Stimulated activated CD8-positive, alpha-beta memory T cell treated with anti-CD3 and anti-CD28 coated beads, Interleukin-15, amount 100 ng/mL, for 1 hour (primary cell): Measurements from ENCODE around the gene DOCK1.

Experiments used
- DNase-seq: peaks from one replicate; pipeline ENCODE4 v3.0.0-alpha.2; 2020; ENCODE audit warnings: low read depth

DOCK1 gene

GRCh38 chr10:127402596-127403409 lies 497.6 kb downstream of the DOCK1 start:
- DNase-seq, result no peak

GRCh38 chr10:127405221-127405620 lies 500.0 kb downstream of the DOCK1 start:
- no peak for DNase-seq

DNA sequence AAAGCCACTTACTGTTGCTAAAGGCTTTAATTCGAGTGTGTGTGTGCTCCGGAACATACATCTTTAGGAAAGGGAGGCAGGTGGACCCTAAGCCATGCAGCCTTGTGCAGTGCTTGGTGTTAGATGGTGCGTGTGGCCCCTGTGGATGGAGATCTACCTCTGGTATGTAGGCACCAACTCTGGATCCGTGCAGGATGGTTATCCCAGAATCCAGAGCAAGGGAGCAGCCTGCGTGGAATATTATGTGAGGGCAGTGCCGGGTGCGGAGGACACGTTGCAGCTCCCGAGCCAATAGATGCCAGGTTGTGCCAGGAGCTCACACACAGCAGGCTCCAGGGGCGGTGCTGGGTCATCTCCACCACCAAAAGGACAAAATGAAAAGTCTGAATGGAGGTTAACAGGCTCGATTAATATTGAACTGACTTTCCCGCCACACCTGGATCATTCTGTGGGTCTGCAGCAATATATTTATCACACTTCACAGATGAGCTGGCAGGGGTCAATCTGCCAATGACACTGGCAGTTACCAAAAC lies 500.9 kb downstream of the DOCK1 start:
- DNase-seq, result no peak

DNA sequence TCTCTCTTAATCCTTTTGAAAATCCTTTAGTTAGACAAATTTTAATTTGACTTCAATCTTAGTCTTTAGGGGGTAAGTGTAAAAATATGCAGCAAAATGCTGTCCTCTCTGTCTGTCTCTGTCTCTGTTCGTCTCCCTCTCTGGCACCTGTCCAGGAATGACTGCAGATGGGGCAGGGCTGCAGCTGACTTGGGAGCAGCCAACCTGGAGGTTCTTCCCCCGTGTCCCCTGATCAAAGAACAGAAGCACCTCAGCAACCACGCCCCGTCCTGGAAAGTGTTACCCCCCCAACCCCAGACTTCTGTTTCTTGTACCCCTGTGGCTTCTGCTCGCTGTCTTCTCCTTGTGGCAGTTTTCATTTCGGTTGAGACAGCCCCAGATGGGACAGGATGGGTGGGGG lies 502.3 kb downstream of the DOCK1 start:
- DNase-seq, result no peak

GRCh38 chr10:127408112-127408710 lies 503.0 kb downstream of the DOCK1 start:
- no peak for DNase-seq

DNA sequence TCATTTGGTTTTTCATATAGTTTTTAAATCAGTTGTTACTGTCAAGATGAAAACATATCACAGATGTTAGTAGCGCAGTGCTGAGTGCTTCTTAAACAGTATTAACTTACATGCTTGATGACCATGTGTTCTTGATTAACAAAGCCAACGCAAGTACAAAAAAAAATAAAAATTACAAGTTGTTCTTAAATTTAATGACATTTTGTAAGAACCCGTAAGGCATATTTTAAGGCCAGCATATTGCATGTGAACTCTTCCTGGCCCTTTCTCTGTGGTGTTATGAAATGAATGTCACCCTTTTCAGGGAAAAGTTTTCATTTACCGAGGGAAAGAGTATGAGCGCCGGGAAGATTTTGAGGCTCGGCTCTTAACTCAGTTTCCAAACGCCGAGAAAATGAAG lies 503.5 kb downstream of the DOCK1 start:
- no peak for DNase-seq

GRCh38 chr10:127410030-127410429 lies 504.8 kb downstream of the DOCK1 start:
- no peak for DNase-seq

DNA sequence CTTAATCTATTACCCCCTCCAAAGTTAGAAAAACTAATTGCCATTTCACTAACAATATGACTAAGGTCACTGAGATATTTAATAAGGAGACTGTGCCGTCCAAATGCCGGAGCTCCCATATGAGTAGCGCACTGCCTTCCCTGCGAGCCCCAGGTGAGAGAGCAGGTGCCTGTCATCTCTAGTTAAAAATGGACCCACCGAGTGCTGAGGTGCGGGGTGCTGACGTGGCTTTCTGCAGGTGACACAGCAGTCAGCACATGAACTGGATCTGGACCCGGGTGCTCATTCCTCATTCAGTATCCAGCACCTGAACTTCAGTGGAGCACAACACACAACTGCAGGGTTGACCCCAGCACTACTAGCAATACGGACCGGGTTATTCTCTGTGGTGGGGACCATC lies 505.8 kb downstream of the DOCK1 start:
- DNase-seq, result no peak

DNA sequence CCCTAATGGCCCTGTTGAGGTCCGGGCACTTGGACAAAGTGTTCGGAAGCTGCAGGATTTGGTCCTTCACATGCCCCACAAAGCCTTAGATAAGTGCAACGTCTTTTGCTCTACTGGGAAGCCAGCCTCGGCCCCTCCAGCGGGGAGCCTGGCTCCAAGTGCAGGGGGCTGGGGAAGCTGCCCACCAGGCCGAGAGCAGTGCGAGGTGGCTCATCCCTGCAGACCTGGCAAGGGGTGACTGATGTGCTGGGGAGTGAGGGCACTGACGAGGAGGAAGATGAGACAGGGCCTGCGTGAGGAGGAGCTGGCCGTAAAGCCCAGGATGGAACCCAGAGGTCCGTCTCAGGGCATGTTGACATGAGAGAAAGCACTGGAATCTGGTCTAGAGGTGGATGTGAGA lies 508.1 kb downstream of the DOCK1 start:
- DNase-seq, result no peak

- DNase-seq, result no peak
These were observed 508.8 kb downstream of the DOCK1 start for GRCh38 chr10:127414024-127414423.

DNA sequence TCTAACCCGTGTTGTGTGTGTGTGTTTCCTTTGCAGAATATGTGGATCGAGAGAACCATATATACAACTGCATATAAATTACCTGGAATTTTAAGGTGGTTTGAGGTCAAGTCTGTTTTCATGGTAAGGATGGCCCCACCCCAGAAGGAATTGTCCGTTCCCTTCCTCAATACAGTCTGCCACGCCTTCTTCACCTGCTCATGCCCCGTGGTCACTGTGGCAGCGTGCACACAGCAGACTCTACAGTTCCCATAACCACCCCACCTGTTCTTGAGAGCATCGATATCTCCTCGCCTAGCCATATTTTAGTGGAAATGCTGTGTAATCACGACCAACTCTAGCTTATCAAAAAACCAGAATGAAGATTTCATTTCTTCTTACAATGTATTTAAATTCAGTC lies 509.9 kb downstream of the DOCK1 start:
- DNase-seq, result no peak

- no peak for DNase-seq
These were observed 510.8 kb downstream of the DOCK1 start for GRCh38 chr10:127415901-127416581.

DNA sequence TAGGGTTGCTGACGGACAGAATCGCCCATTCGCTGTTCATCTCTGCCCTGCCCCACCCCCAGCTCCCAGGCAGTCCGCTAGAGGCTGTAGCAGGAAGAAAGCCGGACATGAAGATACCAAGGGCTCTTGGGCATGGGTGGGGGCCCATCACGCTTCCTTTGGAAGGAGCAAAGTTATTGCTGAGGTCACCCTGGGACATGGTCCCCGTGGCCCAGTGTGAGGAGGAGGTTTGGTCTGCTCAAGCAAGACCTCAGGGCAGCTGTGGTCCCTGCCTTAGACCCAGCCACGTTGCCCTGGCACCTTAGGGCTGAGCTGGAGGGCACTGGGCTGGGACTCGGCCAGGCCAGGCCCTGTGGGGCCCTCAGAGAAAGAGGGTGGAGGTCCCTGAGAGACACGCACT lies 511.8 kb downstream of the DOCK1 start:
- no peak for DNase-seq

DNA sequence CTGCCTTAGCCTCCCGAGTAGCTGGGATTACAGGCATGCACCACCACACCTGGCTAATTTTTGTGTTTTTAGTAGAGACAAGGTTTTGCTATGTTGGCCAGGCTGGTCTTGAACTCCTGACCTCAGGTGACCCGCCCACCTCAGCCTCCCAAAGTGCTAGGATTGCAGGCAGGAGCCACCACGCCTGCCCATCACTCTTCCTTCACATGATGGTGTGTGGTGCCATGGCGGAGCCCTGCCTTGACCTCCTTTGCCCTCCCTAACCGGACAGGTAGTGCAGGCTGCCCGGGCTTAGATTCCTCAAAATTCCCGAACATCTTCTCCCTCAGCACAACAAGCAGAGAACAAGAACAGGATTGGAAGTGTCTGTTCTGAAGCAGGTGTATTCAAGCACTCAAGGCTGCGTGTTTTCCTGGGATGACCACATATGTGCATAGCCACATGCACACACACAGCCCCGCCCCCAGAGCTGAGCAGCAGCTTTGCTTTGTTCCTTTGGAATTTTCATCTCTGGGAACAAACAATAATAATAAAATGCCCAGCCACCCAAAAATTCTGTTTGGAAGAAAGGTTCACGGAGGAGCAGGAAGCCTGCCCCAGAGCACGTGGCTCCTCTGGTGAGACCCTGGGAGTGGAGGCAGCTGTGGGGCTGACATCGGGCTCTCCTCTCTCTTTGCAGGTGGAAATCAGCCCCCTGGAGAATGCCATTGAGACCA lies 512.6 kb downstream of the DOCK1 start:
- DNase-seq, result no peak

DNA sequence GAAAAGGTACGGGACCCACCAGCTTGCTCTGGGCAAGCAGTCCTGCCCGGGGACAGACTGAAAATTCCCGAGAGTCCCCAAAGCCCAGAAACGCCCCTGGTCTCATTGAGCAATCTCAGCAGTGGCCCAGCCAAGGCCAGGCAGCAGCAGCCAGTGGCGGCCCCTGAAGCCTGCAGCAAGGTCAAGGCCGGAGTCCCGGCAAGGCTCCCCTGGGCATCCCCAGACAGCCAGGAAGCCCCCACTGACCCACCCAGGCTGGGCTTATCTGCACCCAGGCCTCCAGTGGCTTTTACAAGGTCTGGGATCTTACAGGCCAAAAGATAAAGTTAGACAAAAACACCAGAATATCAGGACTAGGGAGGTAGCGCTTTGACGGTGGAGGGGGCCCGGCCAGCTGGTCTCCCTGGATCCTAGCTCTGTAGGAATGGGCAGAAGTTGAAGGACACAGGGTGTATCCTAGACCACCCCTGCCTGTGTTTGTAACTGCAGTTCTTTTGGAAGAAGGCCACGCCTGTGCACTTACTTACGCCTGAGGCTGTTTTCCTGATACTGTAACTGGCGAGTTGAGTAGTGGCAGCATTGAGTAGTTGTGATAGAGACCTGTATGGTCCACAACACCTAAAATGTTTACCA lies 513.4 kb downstream of the DOCK1 start:
- no peak for DNase-seq

GRCh38 chr10:127420138-127420684 lies 515.0 kb downstream of the DOCK1 start:
- DNase-seq, result no peak

GRCh38 chr10:127423218-127423915 lies 518.1 kb downstream of the DOCK1 start:
- no peak for DNase-seq

GRCh38 chr10:127424594-127425264 lies 519.5 kb downstream of the DOCK1 start:
- DNase-seq, result no peak

GRCh38 chr10:127426746-127427145 lies 521.5 kb downstream of the DOCK1 start:
- no peak for DNase-seq

DNA sequence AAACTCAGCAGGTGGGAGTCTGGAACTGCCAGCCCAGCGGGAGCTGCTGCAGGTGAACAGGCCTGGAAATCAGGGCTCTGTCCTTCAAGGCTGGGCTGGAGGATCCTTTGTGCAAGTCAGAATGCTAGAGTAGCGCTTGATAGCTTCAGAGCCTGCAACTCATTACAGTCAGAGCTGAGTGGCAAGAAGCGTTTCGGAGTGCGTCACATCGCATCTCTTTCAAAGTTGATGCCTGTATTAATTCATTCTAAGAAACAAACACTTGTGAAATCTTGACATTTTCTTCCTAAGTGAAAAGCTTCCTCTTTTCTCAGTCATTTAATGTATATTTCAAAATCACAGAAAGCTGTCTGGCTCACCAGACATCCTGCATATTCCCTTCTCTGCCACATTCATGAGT lies 522.7 kb downstream of the DOCK1 start:
- no peak for DNase-seq
